ENCODE data around the gene BLID.

The BLID gene

GRCh38 chr11:122075016-122075415, 41.0 kb downstream of the BLID start:
- no peak for DNase-seq

GRCh38 chr11:122074022-122074421, 42.0 kb downstream of the BLID start:
- DNase-seq = no peak

GRCh38 chr11:122071709-122072202, 44.3 kb downstream of the BLID start:
- no peak for DNase-seq

GRCh38 chr11:122069707-122070360, 46.2 kb downstream of the BLID start:
- DNase-seq = no peak

- no peak for DNase-seq
Observed at GRCh38 chr11:122068837-122069236, 47.2 kb downstream of the BLID start.

- no peak for DNase-seq
Observed at GRCh38 chr11:122068141-122068540, 47.9 kb downstream of the BLID start.
